H1 (cell line): ENCODE data around the gene VIPR2. TPM values are rescaled to one million over a fixed set of nuclear protein-coding genes. Genes with fewer than 3 reads are reported as not detected.

Source experiments
- SIN3A ChIP-seq, 2 experiments: IDR thresholded peaks in 1 of 2; conservative IDR thresholded peaks in 1 of 2; 2 replicates each; pipeline ENCODE4 v1.6.1; 2011 to 2012; ENCODE audit warnings: low read length in 2 of 2, improper control_type of control experiment in 1 of 2, low read depth in 1 of 2, mild to moderate bottlenecking in 1 of 2
- YY1 ChIP-seq: IDR thresholded peaks from 2 replicates; pipeline ENCODE4 v1.6.1; 2011; ENCODE audit warnings: low read depth, mild to moderate bottlenecking, low read length
- polyA plus RNA-seq, 7 experiments: library from polyadenylated mRNA; depleted of rRNA in 3 of 7; stranded (reverse) in 5 of 7; unstranded in 2 of 7; fragments of >200 nt in 5 of 7; fragments of 200-250 nt in 2 of 7; gene quantifications; 1 replicate in 5 of 7; 2 replicates in 1 of 7; 4 replicates in 1 of 7; pipeline versions ENCODE4 v1.2.1 to v1.2.3, GENCODE V29; 2011 to 2013; ENCODE audit warnings: missing spikeins in 2 of 7, mixed read lengths in 2 of 7
- total RNA-seq: library from RNA; stranded (reverse); fragmentation: NEBNext Ultra II Directional; extraction: Animal tissue kit (Norgen Biotek cat#: 25700); gene quantifications from 2 replicates; pipeline ENCODE4 v1.2.1, GENCODE V29; 2021

VIPR2 gene
- total and polyA plus RNA-seq, 2 of the 8 experiments (the other 6 are each of a cell fraction or from before 2014, with no cell fraction given) = 2.4 to 6.3 TPM

DNA sequence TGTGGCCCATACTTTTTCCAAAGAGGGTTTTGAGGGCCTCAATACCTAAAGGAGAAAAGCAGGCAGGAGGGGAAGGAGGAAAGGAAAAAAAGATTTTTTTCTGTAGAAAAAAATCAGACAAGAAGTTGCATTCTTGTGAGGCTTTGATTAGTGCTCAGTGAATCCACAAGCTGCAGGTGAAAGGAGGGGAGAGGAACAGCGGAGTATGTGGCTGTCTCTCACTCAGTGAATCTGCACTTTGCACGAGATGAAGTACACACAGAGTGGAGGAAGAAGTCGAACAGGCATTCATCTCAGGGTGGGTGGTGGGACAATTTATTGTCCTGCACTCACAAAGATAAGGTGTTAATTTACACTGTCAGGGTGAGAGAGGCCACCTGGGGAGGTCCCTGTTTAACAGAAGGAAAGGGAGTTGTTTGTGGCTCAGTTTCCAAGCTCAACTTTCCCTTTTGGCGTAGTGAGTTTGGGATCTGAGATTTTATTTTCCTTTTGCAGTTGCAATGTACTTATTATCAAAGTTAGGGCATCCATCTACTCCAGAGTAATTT is 49.0 kb upstream of the VIPR2 start (continued):
- TF ChIP-seq SIN3A (conservative IDR thresholded peaks at IDR 0.05 in 1 of 2, IDR thresholded peaks at IDR 0.05 in 1 of 2; ENCODE audit: low read depth in 1 of 2, low read length in 2 of 2) (no peak), YY1 (no peak)
- TF ChIP-seq, all 59 proteins: peak for 0
